ENCODE results near the gene DGLUCY.

DGLUCY gene

DNA sequence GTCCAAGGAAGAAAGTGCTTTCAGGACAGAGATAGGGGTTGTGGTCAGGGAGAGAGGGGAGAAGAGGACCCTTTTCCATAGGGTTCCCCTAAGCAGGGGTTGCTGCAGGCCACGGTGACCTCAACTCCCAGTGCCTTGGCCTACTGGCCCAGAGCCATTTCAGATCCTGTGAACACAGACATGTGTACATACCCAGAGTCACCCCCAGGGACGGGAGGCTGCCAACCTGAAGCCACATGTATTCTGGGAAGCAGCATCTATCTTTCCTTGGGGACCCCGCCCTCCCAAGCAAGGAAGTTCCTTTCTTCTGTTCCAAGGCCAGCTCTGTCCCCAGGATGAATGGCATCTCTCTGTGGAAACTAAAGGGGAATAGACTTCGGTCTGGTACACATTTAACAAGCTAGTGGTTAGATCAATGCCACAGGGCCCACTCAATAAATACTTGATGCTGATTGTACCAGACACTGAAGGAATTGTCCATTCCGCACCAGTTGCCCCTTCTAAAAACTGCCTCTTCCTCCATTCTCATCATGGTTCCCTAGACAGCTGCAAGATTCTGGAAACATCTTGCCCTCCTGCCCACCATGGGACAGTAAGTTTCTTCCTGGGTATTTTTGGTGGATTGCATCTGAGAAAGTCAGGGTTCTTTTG is 25.2 kb upstream of the DGLUCY start:
- DNase-seq (no peak), ATAC-seq (ENCODE audit: insufficient read depth, low read depth) (no peak)
- Histone ChIP-seq H3K4me2 (ENCODE audit: insufficient read depth, low read length) (no peak overlapping the region), H4K20me1 (ENCODE audit: insufficient read depth, low read length) (peaks cover 16% of the 10 kb centered on the region; the same call in 1 of the 2 replicates), H3K36me3 (ENCODE audit: insufficient read depth, low read length) (no peaks in the 10 kb centered on the region), H3K27me3 (ENCODE audit: insufficient read depth, low read length, poor library complexity) (peaks cover 48% of the 10 kb centered on the region), H2AFZ (ENCODE audit: low read depth, low read length) (no peak overlapping the region), H3K27ac (ENCODE audit: low read length) (no peak overlapping the region), H3K4me1 (ENCODE audit: insufficient read depth, low read length) (no peaks in the 10 kb centered on the region), H3K79me2 (ENCODE audit: insufficient read depth, low read length) (no peaks in the 10 kb centered on the region), H3K9ac (ENCODE audit: low read depth, low read length) (no peak overlapping the region), H3K9me3 (ENCODE audit: insufficient read depth, low read length, severe bottlenecking) (no peaks in the 10 kb centered on the region), H3K4me3 (ENCODE audit: low read depth in 1 of 2, low read length in 2 of 2) (no peak overlapping the region)
- no peak for TF ChIP-seq EZH2 (IDR thresholded peaks at IDR 0.05; ENCODE audit: borderline replicate concordance, low read depth, low read length, severe bottlenecking)
- TF ChIP-seq, protein P1, sequence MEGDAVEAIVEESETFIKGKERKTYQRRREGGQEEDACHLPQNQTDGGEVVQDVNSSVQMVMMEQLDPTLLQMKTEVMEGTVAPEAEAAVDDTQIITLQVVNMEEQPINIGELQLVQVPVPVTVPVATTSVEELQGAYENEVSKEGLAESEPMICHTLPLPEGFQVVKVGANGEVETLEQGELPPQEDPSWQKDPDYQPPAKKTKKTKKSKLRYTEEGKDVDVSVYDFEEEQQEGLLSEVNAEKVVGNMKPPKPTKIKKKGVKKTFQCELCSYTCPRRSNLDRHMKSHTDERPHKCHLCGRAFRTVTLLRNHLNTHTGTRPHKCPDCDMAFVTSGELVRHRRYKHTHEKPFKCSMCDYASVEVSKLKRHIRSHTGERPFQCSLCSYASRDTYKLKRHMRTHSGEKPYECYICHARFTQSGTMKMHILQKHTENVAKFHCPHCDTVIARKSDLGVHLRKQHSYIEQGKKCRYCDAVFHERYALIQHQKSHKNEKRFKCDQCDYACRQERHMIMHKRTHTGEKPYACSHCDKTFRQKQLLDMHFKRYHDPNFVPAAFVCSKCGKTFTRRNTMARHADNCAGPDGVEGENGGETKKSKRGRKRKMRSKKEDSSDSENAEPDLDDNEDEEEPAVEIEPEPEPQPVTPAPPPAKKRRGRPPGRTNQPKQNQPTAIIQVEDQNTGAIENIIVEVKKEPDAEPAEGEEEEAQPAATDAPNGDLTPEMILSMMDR (IDR thresholded peaks at IDR 0.05; ENCODE audit: borderline replicate concordance, extremely low read depth, low read length, poor library complexity, severe bottlenecking) = no peak

DNA sequence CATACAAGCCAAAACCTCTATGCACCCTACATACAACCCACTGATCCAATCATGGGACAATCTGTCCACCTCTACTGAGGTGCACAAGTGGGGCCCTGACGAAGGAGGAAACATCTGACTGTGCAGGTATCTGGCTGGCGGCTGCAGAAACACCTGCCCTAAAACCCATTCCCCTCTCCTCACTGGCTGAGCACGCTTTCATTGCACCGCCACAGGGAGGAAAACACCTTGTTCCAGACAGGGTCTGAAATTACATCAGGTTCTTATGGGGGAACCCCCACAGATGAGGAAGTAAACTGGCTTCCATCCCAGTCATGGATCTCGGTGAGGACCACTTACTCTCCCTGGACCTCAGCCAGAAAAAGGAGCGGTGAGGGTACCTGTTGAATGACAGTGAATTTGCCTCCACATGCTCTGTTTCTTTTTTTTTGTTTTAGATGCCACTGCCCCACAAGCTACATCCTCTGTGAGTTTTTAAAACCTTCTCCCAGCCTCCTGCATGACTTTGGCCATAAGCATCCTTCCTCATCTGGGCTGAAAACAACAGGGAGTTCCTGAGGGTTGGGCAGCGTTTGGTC is 23.8 kb upstream of the DGLUCY start:
- no peak overlapping the region for H3K4me3 ChIP-seq (ENCODE audit: low read depth in 1 of 2, low read length in 2 of 2)
- H3K79me2 ChIP-seq (ENCODE audit: insufficient read depth, low read length) = no peaks in the 10 kb centered on the region
- no peak overlapping the region for H3K4me2 ChIP-seq (ENCODE audit: insufficient read depth, low read length)
- H3K36me3 ChIP-seq (ENCODE audit: insufficient read depth, low read length) = no peaks in the 10 kb centered on the region
- ATAC-seq (ENCODE audit: insufficient read depth, low read depth) = no peak
- TF ChIP-seq, protein P1 (IDR thresholded peaks at IDR 0.05; ENCODE audit: borderline replicate concordance, extremely low read depth, low read length, poor library complexity, severe bottlenecking) = no peak
- TF ChIP-seq EZH2 (IDR thresholded peaks at IDR 0.05; ENCODE audit: borderline replicate concordance, low read depth, low read length, severe bottlenecking) = no peak
- DNase-seq = no peak
- peaks cover 12% of the 10 kb centered on the region; the same call in 1 of the 2 replicates for H4K20me1 ChIP-seq (ENCODE audit: insufficient read depth, low read length)
- H3K27me3 ChIP-seq (ENCODE audit: insufficient read depth, low read length, poor library complexity) = peaks cover 48% of the 10 kb centered on the region
- no peak overlapping the region for H3K9ac ChIP-seq (ENCODE audit: low read depth, low read length)
- H3K27ac ChIP-seq (ENCODE audit: low read length) = no peak overlapping the region
- no peak overlapping the region for H2AFZ ChIP-seq (ENCODE audit: low read depth, low read length)
- no peaks in the 10 kb centered on the region for H3K9me3 ChIP-seq (ENCODE audit: insufficient read depth, low read length, severe bottlenecking)
- no peaks in the 10 kb centered on the region for H3K4me1 ChIP-seq (ENCODE audit: insufficient read depth, low read length)

DNA sequence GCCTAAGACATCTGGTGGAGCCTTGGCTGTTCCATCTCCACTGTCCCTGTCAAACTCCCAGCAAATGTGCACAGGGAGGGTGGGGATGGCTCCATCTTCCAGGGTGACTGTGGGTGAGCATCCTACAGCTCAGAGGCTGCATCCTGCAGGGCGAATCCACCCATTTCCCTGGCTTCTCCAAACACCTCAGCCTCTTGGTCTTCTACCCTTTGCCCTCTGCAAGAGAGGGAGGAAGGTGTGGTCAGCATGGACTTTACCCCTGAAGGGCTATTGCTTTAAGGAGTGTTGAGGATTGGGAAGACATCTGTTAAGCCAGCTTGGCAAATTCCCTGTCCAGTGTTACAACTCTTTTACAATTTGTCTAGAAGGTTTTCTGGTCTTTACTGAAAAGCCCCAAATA is 23.1 kb upstream of the DGLUCY start:
- Histone ChIP-seq H3K4me2 (ENCODE audit: insufficient read depth, low read length) (no peak overlapping the region), H3K27ac (ENCODE audit: low read length) (no peak overlapping the region), H2AFZ (ENCODE audit: low read depth, low read length) (no peak overlapping the region), H3K36me3 (ENCODE audit: insufficient read depth, low read length) (no peaks in the 10 kb centered on the region), H3K79me2 (ENCODE audit: insufficient read depth, low read length) (no peaks in the 10 kb centered on the region), H3K4me3 (ENCODE audit: low read depth in 1 of 2, low read length in 2 of 2) (no peak overlapping the region), H3K4me1 (ENCODE audit: insufficient read depth, low read length) (no peaks in the 10 kb centered on the region), H3K27me3 (ENCODE audit: insufficient read depth, low read length, poor library complexity) (peaks cover 44% of the 10 kb centered on the region), H3K9ac (ENCODE audit: low read depth, low read length) (no peak overlapping the region), H3K9me3 (ENCODE audit: insufficient read depth, low read length, severe bottlenecking) (no peaks in the 10 kb centered on the region), H4K20me1 (ENCODE audit: insufficient read depth, low read length) (peaks cover 12% of the 10 kb centered on the region; the same call in 1 of the 2 replicates)
- TF ChIP-seq, protein P1 (IDR thresholded peaks at IDR 0.05; ENCODE audit: borderline replicate concordance, extremely low read depth, low read length, poor library complexity, severe bottlenecking) = no peak
- no peak for TF ChIP-seq EZH2 (IDR thresholded peaks at IDR 0.05; ENCODE audit: borderline replicate concordance, low read depth, low read length, severe bottlenecking)
- no peak for ATAC-seq (ENCODE audit: insufficient read depth, low read depth)
- DNase-seq = no peak

Data from DND-41 (cell line).